ENCODE measurements around the gene SPAG6. TPM values are rescaled to one million over a fixed set of nuclear protein-coding genes. Genes with fewer than 3 reads are reported as not detected.

Gene SPAG6
- polyA plus RNA-seq, 1 experiment: not detected

DNA sequence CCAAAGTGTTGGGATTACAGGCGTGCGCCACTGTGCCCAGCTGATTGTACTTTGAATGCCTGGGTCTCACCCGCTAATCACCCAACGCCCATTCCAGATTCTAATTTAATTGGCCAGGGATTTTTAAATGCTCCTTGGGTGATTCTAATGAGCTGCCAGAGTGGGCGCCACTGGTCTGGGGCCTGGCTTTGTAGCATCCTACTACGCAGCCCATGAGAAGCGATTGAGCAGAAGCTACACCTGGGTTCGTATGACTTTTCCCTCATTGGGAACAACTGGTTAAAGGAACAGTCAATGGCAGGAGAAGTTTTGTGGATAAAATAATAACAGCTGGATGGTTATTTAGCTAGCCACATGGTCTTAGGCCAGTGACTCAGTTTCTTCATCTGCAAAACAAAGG, 108.0 kb downstream of the SPAG6 start:
- H3K4me3 ChIP-seq (ENCODE audit: low read depth, low read length): no peak overlapping the region
- TF ChIP-seq, protein P1, sequence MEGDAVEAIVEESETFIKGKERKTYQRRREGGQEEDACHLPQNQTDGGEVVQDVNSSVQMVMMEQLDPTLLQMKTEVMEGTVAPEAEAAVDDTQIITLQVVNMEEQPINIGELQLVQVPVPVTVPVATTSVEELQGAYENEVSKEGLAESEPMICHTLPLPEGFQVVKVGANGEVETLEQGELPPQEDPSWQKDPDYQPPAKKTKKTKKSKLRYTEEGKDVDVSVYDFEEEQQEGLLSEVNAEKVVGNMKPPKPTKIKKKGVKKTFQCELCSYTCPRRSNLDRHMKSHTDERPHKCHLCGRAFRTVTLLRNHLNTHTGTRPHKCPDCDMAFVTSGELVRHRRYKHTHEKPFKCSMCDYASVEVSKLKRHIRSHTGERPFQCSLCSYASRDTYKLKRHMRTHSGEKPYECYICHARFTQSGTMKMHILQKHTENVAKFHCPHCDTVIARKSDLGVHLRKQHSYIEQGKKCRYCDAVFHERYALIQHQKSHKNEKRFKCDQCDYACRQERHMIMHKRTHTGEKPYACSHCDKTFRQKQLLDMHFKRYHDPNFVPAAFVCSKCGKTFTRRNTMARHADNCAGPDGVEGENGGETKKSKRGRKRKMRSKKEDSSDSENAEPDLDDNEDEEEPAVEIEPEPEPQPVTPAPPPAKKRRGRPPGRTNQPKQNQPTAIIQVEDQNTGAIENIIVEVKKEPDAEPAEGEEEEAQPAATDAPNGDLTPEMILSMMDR (IDR thresholded peaks at IDR 0.05; ENCODE audit: insufficient read depth, low read depth, low read length): no peak
- H3K36me3 ChIP-seq (ENCODE audit: control insufficient read depth, insufficient read depth, low read length): no peaks in the 10 kb centered on the region
- peaks cover 1% of the 10 kb centered on the region; the same call in 1 of the 2 replicates for H3K27me3 ChIP-seq (ENCODE audit: control insufficient read depth, insufficient read depth, low read length)
- CTCF ChIA-PET: no interaction called here
- POLR2A ChIA-PET: no interaction called here
- DNase-seq (ENCODE audit: low read depth): no peak

GRCh38 chr10:22453948-22454591, 108.8 kb downstream of the SPAG6 start:
- CTCF ChIA-PET: no interaction called here
- Histone ChIP-seq H3K36me3 (ENCODE audit: control insufficient read depth, insufficient read depth, low read length) (no peaks in the 10 kb centered on the region), H3K27me3 (ENCODE audit: control insufficient read depth, insufficient read depth, low read length) (peaks cover 1% of the 10 kb centered on the region; the same call in 1 of the 2 replicates), H3K4me3 (ENCODE audit: low read depth, low read length) (no peak overlapping the region)
- DNase-seq (ENCODE audit: low read depth): no peak
- POLR2A ChIA-PET: no interaction called here
- TF ChIP-seq, protein P1 (IDR thresholded peaks at IDR 0.05; ENCODE audit: insufficient read depth, low read depth, low read length): no peak

GRCh38 chr10:22454634-22455033, 109.3 kb downstream of the SPAG6 start:
- CTCF ChIA-PET: no interaction called here
- Histone ChIP-seq H3K27me3 (ENCODE audit: control insufficient read depth, insufficient read depth, low read length) (peaks cover 1% of the 10 kb centered on the region; the same call in 1 of the 2 replicates), H3K4me3 (ENCODE audit: low read depth, low read length) (no peak overlapping the region), H3K36me3 (ENCODE audit: control insufficient read depth, insufficient read depth, low read length) (no peaks in the 10 kb centered on the region)
- POLR2A ChIA-PET: no interaction called here
- TF ChIP-seq, protein P1 (IDR thresholded peaks at IDR 0.05; ENCODE audit: insufficient read depth, low read depth, low read length): no peak
- DNase-seq (ENCODE audit: low read depth): no peak

DNA sequence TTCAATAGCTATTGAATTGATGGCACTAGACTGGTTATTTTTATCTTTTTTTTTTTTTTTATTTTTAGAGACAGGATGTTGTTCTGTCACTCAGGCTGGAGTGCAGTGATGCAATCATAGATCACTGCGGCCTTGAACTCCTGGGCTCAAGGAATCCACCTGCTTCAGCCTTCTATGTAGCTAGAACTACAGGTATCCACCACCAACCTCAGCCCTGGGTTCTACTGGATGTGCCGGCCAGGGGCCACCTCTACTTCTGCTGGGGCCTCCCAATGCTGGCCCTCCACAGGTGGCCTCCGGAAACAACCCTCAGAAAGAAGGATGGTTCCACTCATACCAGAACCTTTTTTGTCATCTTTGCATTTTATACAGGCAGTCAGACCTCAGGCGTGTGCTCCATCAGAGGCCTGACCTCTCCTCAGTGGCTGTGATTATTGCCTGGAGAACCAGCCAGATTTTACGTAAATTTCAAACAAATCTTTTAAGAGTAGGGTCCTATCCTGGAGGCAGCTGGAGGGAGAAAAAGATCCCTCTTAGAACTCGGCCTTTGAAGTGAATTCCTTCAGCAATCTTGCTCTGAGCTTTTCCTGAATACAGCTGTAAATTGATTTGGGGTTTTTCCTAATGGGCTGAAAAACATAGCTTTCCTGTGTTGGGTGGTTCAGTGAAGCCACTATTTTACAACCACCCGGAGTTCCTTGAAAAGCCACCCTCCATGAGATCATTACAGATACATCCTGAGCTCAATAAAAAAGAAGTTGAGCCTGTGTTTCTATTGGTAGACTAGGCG, 110.0 kb downstream of the SPAG6 start:
- TF ChIP-seq, protein P1 (IDR thresholded peaks at IDR 0.05; ENCODE audit: insufficient read depth, low read depth, low read length): no peak
- POLR2A ChIA-PET: no interaction called here
- H3K4me3 ChIP-seq (ENCODE audit: low read depth, low read length): no peak overlapping the region
- CTCF ChIA-PET: no interaction called here
- no peaks in the 10 kb centered on the region for H3K36me3 ChIP-seq (ENCODE audit: control insufficient read depth, insufficient read depth, low read length)
- no peak for DNase-seq (ENCODE audit: low read depth)
- H3K27me3 ChIP-seq (ENCODE audit: control insufficient read depth, insufficient read depth, low read length): peaks cover 1% of the 10 kb centered on the region; the same call in 1 of the 2 replicates

GRCh38 chr10:22456486-22456885, 111.2 kb downstream of the SPAG6 start:
- Histone ChIP-seq H3K27me3 (ENCODE audit: control insufficient read depth, insufficient read depth, low read length) (peaks cover 1% of the 10 kb centered on the region; the same call in 1 of the 2 replicates), H3K36me3 (ENCODE audit: control insufficient read depth, insufficient read depth, low read length) (no peaks in the 10 kb centered on the region), H3K4me3 (ENCODE audit: low read depth, low read length) (no peak overlapping the region)
- ChIA-PET POLR2A (no interaction called here), CTCF (interaction anchor here (0.7 to 1.0 kb wide), 2 partner anchors 11 to 13 kb away, joined by 3 read pairs; no protein-coding TSS in a partner anchor)
- TF ChIP-seq, protein P1 (IDR thresholded peaks at IDR 0.05; ENCODE audit: insufficient read depth, low read depth, low read length): no peak
- DNase-seq (ENCODE audit: low read depth): no peak

Data from BJ (cell line).